Endothelial cell of umbilical vein (primary cell): ENCODE results near the gene CEMIP. TPM values are rescaled to one million over a fixed set of nuclear protein-coding genes. Genes with fewer than 3 reads are reported as not detected.

ENCODE experiments used
- BruUV-seq: library from RNA; stranded (reverse); fragments of 400-500 nt; replicated peaks from 2 replicates; lab custom pipeline; 2021; lab: Mats Ljungman, UMichigan
- CTCF ChIA-PET: fragments of 300-600, 350-600 bp; sonication (Branson Sonifier 250); formaldehyde crosslinking; loops from one replicate; lab custom pipeline; 2021; ENCODE audit warnings: antibody characterized with exemption, inconsistent platforms; lab: Charles Lee
- POLR2A ChIA-PET: fragments of 300-600, 350-600 bp; sonication (Branson Sonifier 250); formaldehyde crosslinking; loops from one replicate; lab custom pipeline; 2021; ENCODE audit warnings: antibody characterized with exemption, inconsistent platforms; lab: Charles Lee
- DNase-seq: peaks from one replicate; pipeline ENCODE4 v3.0.0-alpha.2; 2011; ENCODE audit warnings: low read depth, low spot score
- FAIRE-seq: peaks from 2 replicates; lab custom pipeline; 2011; peaks lifted over from hg19 to GRCh38; lab: Jason Lieb, UNC
- H2AFZ ChIP-seq: 2 replicates; pipeline ENCODE4 v1.6.0; 2012; ENCODE audit warnings: low read depth, low read length, control low read depth, inconsistent platforms
- H3K27ac ChIP-seq: 2 replicates; pipeline ENCODE4 v1.5.1; 2011; ENCODE audit warnings: low read depth, mild to moderate bottlenecking, control low read depth, low read length, moderate library complexity; ENCODE audit not compliant: insufficient read depth
- H3K27me3 ChIP-seq, 2 experiments: 2 replicates each; pipeline versions ENCODE4 v1.6.0 to v1.6.1; 2011; ENCODE audit warnings: low read length in 2 of 2, mixed read lengths in 1 of 2; ENCODE audit not compliant: control insufficient read depth in 2 of 2, insufficient read depth in 2 of 2
- H3K36me3 ChIP-seq, 2 experiments: 2 replicates in 1 of 2; 3 replicates in 1 of 2; pipeline ENCODE4 v1.5.1; 2011; ENCODE audit warnings: low read length in 2 of 2, mild to moderate bottlenecking in 1 of 2, moderate library complexity in 1 of 2; ENCODE audit not compliant: control insufficient read depth in 2 of 2, insufficient read depth in 2 of 2; ENCODE audit errors: extremely low read depth in 1 of 2
- H3K4me1 ChIP-seq: 3 replicates; pipeline ENCODE4 v1.5.1; 2011; ENCODE audit warnings: mild to moderate bottlenecking, low read length; ENCODE audit not compliant: control insufficient read depth, insufficient read depth; ENCODE audit errors: extremely low read depth
- H3K4me2 ChIP-seq: 2 replicates; pipeline ENCODE4 v1.6.1; 2011; ENCODE audit warnings: low read length, control low read depth, mixed read lengths; ENCODE audit not compliant: insufficient read depth
- H3K4me3 ChIP-seq, 3 experiments: fragments of 200-600 bp in 1 of 3; sonication (generic), shearing (Covaris generic) in 1 of 3; replicated peaks in 1 of 3; 2 replicates each; pipeline ENCODE4 v1.5.1; 2011 to 2016; ENCODE audit warnings: control low read depth in 3 of 3, low read length in 3 of 3, mild to moderate bottlenecking in 2 of 3, inconsistent platforms in 1 of 3, low read depth in 1 of 3, moderate library complexity in 1 of 3; ENCODE audit not compliant: insufficient read depth in 1 of 3
- H3K79me2 ChIP-seq: 2 replicates; pipeline ENCODE4 v1.6.0; 2012; ENCODE audit warnings: low read length, inconsistent platforms; ENCODE audit not compliant: control insufficient read depth, insufficient read depth
- H3K9ac ChIP-seq: replicated peaks from 2 replicates; pipeline ENCODE3; 2011; ENCODE audit warnings: low read length, control low read depth; ENCODE audit not compliant: insufficient read depth; ENCODE audit errors: extremely low read depth
- H3K9me1 ChIP-seq: replicated peaks from 3 replicates; pipeline ENCODE4 v1.6.0; 2011; ENCODE audit warnings: mild to moderate bottlenecking, low read length; ENCODE audit not compliant: control insufficient read depth, insufficient read depth; ENCODE audit errors: extremely low read depth
- H3K9me3 ChIP-seq: replicated peaks from 2 replicates; pipeline ENCODE4 v1.5.1; 2012; ENCODE audit warnings: low read length, inconsistent platforms; ENCODE audit not compliant: control insufficient read depth, insufficient read depth
- H4K20me1 ChIP-seq: replicated peaks from 2 replicates; pipeline ENCODE3; 2011; ENCODE audit warnings: mild to moderate bottlenecking, low read length; ENCODE audit not compliant: control insufficient read depth, insufficient read depth; ENCODE audit errors: extremely low read depth
- CTCF ChIP-seq, 2 donors: IDR thresholded peaks; 1 replicate in 1 of 2; 2 replicates in 1 of 2; pipeline ENCODE4 v1.5.1; 2011; ENCODE audit warnings: low read length in 2 of 2, mild to moderate bottlenecking in 2 of 2, moderate library complexity in 2 of 2, control low read depth in 1 of 2, inconsistent platforms in 1 of 2, low read depth in 1 of 2; ENCODE audit not compliant: insufficient read depth in 1 of 2; ENCODE audit errors: extremely low read depth in 1 of 2
- EZH2 ChIP-seq: IDR thresholded peaks from 2 replicates; pipeline ENCODE4 v1.6.1; 2012; ENCODE audit warnings: borderline replicate concordance, low read depth, mild to moderate bottlenecking, moderate library complexity, low read length, inconsistent platforms; ENCODE audit not compliant: severe bottlenecking
- FOS ChIP-seq: IDR thresholded peaks from 2 replicates; pipeline ENCODE4 v1.6.1; 2011; ENCODE audit warnings: mild to moderate bottlenecking, low read length, moderate library complexity, borderline replicate concordance; ENCODE audit not compliant: insufficient read depth
- GATA2 ChIP-seq: IDR thresholded peaks from 2 replicates; pipeline ENCODE4 v1.7.0; 2011; ENCODE audit warnings: low read depth, mild to moderate bottlenecking, moderate library complexity, mixed read lengths, low read length; ENCODE audit not compliant: insufficient read length, insufficient read depth
- JUN ChIP-seq: IDR thresholded peaks from 2 replicates; pipeline ENCODE4 v1.6.1; 2011; ENCODE audit warnings: borderline replicate concordance, low read depth; ENCODE audit not compliant: insufficient read length, insufficient read depth
- MAX ChIP-seq: IDR thresholded peaks from 2 replicates; pipeline ENCODE4 v1.6.1; 2011; ENCODE audit not compliant: insufficient read depth, insufficient read length
- MYC ChIP-seq: IDR thresholded peaks from one replicate; pipeline ENCODE4 v1.6.1; 2011; ENCODE audit warnings: mild to moderate bottlenecking, low read depth, low read length
- POLR2A ChIP-seq: IDR thresholded peaks from 2 replicates; pipeline ENCODE4 v1.6.1; 2012; ENCODE audit warnings: low read depth, mild to moderate bottlenecking, control low read depth, low read length
- POLR2AphosphoS5 ChIP-seq: IDR thresholded peaks from 2 replicates; pipeline ENCODE4 v1.6.1; 2012; ENCODE audit warnings: low read depth, mild to moderate bottlenecking, control low read depth, low read length, moderate library complexity; ENCODE audit not compliant: insufficient read depth
- dilution Hi-C: fragments of 300-500 bp; cut with MboI; formaldehyde crosslinking; loops from one replicate; pipeline ENCODE4 v1.15.0; 2019; ENCODE audit warnings: low sequenced_read_pairs; ENCODE audit not compliant: extremely low pct_ligation_motif_present
- intact Hi-C: fragments of 100-400 bp; cut with micrococcal nuclease; formaldehyde crosslinking; loops from one replicate; pipeline ENCODE4 v1.10.0; 2022
- polyA plus RNA-seq, 4 experiments: library from polyadenylated mRNA; depleted of rRNA in 3 of 4; stranded (reverse) in 3 of 4; unstranded in 1 of 4; fragments of >200 nt; gene quantifications; 2 replicates each; pipeline versions ENCODE4 v1.2.1 to v1.2.3, GENCODE V29; 2011 to 2012; ENCODE audit warnings: missing spikeins in 1 of 4
- total RNA-seq: library from RNA; stranded (reverse); gene quantifications from 2 replicates; pipeline ENCODE4 v1.2.3, GENCODE V29; 2021

CEMIP gene
- total and polyA plus RNA-seq, 2 donors (not counting 3 experiments of a cell fraction or from before 2014, with no cell fraction given) = 0.01 TPM; not detected in 1

DNA sequence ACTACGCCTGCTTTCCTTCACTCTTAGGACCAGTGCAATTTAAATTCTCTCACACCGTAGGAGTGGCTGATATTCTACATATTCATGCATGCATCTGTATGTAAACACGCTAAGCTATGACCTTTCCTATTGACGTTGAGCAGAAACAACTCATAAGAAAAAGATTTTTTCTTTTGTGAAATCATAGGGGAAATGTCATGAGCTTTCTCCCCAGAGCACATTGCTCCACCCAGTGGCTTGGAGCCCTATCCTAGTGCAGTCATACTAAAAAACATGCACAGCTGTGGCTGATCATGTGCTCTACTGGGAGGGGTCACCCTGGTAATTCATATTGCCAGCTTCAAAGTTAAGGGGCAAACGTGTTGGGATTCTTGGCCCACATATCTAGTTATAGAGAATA is 212.3 kb downstream of the CEMIP start:
- Histone ChIP-seq H3K27me3 (no peaks in the 10 kb centered on the region), H3K79me2 (peaks cover 29% of the 10 kb centered on the region), H3K27ac (no peak overlapping the region), H3K9me1 (no peaks in the 10 kb centered on the region), H2AFZ (no peak overlapping the region), H3K9me3 (no peaks in the 10 kb centered on the region), H3K4me1 (peaks cover 18% of the 10 kb centered on the region), H3K4me3 (no peak overlapping the region), H4K20me1 (no peaks in the 10 kb centered on the region), H3K4me2 (no peak overlapping the region), H3K9ac (no peak overlapping the region), H3K36me3 (no peaks in the 10 kb centered on the region)
- no TSS peak for BruUV-seq
- intact Hi-C loops (loop anchor here (10.0 kb wide), 1 partner anchor 1153 kb away; no protein-coding TSS in a partner anchor), dilution Hi-C loops (no loop called here)
- FAIRE-seq (no peak), DNase-seq (no peak)
- no peak for TF ChIP-seq JUN
- TF ChIP-seq MAX = no peak
- no peak for TF ChIP-seq MYC
- no peak for TF ChIP-seq GATA2
- TF ChIP-seq FOS = no peak
- TF ChIP-seq POLR2A = no peak
- TF ChIP-seq POLR2AphosphoS5 = no peak
- TF ChIP-seq EZH2 = no peak
- TF ChIP-seq CTCF (IDR thresholded peaks at IDR 0.05; ENCODE audit: extremely low read depth in 1 of 2, insufficient read depth in 1 of 2, low read depth in 1 of 2, low read length in 2 of 2) = no peak
- ChIA-PET CTCF (interaction anchor here (1.0 to 3.4 kb wide), 7 partner anchors 10 to 274 kb away, joined by 3 to 37 read pairs (median 4); partner anchors contain the start of gene TLNRD1), POLR2A (interaction anchor here (2.6 kb wide), 1 partner anchor 10 kb away, joined by 16 read pairs; the partner anchor contains the start of gene TLNRD1)
